PFSK-1 (cell line): ENCODE measurements around the gene TOB2.

Experiments used
- FOXP2 ChIP-seq: optimal IDR thresholded peaks from 2 replicates; pipeline ENCODE3; 2011; ENCODE audit warnings: borderline replicate concordance, control low read depth, inconsistent platforms; ENCODE audit not compliant: insufficient read depth; ENCODE audit errors: extremely low read length, extremely low read depth
- POLR2AphosphoS5 ChIP-seq: IDR thresholded peaks from 2 replicates; pipeline ENCODE4 v1.6.1; 2012; ENCODE audit warnings: low read depth, mild to moderate bottlenecking, control low read depth, low read length, moderate library complexity
- SIN3A ChIP-seq: IDR thresholded peaks from 2 replicates; pipeline ENCODE4 v1.6.1; 2012; ENCODE audit warnings: mild to moderate bottlenecking, low read length, moderate library complexity, borderline replicate concordance; ENCODE audit not compliant: insufficient read depth
- TAF1 ChIP-seq: IDR thresholded peaks from 2 replicates; pipeline ENCODE4 v1.6.1; 2012; ENCODE audit warnings: low read length, control low read depth, borderline replicate concordance; ENCODE audit not compliant: insufficient read depth
- TF ChIP-seq, protein P1 (sequence below), 2 experiments: IDR thresholded peaks; 2 replicates each; pipeline versions ENCODE4 v1.6.1 to v1.8.0; 2011 to 2012; ENCODE audit warnings: low read depth in 2 of 2, low read length in 2 of 2, control low read depth in 1 of 2, inconsistent platforms in 1 of 2, mild to moderate bottlenecking in 1 of 2, moderate library complexity in 1 of 2; ENCODE audit not compliant: insufficient read depth in 1 of 2

TOB2 gene

DNA sequence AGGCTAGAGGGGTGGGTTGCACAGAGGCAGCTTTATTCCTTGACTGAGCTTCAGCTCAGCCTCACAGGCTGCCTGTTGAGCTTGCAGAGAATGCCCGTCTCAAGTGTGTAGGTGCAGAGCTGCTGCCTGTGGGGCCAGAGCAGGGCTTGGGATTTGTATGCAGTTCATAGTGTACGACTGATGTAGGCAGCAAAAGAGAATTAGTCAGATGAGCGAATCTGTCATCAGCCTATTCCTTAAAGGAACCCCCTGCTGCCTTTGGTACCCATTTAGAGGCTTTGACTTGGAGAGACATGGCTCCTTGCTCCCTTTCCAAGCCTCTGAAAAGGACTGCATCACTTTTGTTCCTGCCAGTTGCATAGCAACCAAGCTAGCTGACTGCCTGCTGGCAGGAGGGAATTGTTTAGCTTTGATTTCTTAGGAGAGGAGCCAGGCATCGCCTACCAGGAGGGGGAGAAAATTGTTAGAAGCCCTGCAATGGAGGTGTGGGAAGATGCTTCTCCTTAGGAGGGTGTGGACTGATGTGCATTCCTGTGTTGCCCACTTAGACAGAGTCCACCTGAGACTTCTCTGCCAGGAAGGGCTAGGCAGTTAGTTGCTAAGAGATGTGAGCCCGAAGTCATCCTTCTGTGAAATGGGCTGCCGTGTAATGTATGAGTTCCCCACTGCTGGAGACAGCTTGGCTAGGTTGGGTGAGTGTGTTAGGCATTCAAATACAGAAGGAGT, 33.2 kb upstream of the TOB2 start:
- TF ChIP-seq SIN3A: no peak
- TF ChIP-seq TAF1: no peak
- TF ChIP-seq, protein P1, sequence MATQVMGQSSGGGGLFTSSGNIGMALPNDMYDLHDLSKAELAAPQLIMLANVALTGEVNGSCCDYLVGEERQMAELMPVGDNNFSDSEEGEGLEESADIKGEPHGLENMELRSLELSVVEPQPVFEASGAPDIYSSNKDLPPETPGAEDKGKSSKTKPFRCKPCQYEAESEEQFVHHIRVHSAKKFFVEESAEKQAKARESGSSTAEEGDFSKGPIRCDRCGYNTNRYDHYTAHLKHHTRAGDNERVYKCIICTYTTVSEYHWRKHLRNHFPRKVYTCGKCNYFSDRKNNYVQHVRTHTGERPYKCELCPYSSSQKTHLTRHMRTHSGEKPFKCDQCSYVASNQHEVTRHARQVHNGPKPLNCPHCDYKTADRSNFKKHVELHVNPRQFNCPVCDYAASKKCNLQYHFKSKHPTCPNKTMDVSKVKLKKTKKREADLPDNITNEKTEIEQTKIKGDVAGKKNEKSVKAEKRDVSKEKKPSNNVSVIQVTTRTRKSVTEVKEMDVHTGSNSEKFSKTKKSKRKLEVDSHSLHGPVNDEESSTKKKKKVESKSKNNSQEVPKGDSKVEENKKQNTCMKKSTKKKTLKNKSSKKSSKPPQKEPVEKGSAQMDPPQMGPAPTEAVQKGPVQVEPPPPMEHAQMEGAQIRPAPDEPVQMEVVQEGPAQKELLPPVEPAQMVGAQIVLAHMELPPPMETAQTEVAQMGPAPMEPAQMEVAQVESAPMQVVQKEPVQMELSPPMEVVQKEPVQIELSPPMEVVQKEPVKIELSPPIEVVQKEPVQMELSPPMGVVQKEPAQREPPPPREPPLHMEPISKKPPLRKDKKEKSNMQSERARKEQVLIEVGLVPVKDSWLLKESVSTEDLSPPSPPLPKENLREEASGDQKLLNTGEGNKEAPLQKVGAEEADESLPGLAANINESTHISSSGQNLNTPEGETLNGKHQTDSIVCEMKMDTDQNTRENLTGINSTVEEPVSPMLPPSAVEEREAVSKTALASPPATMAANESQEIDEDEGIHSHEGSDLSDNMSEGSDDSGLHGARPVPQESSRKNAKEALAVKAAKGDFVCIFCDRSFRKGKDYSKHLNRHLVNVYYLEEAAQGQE (IDR thresholded peaks at IDR 0.05; ENCODE audit: insufficient read depth in 1 of 2, low read depth in 2 of 2, low read length in 2 of 2): no peak
- no peak for TF ChIP-seq POLR2AphosphoS5
- no peak for TF ChIP-seq FOXP2

DNA sequence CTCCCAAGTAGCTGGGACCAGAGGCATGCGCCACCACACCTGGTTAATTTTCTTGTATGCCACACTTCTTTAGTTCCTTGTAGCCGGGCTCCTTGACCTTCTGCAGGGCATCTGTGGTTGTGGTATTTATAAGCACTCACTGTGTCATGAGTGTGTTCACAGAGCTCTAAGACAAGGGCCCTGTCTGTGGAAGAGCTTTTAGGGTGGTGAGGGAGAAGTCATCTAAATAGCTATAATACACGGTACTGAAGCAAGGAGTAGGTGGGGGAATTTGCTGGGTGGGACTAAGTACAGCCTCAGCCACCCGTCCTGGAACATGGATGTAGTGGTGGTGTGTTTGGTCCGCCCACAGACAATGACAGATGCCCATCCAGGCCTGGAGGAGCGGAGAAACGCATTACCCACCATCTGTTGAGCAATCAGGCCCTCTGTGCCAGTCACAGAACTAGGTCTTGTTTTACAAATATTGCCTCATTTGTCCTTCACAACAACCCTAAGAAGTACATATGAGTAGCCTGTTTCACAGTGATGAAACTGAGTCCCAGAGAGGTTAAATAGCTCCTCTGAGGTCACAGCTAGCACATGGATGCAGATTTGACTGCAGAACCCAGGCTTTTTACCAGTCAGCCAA, 32.4 kb upstream of the TOB2 start:
- TF ChIP-seq, protein P1 (IDR thresholded peaks at IDR 0.05; ENCODE audit: insufficient read depth in 1 of 2, low read depth in 2 of 2, low read length in 2 of 2): no peak
- TF ChIP-seq FOXP2 (no peak), TAF1 (no peak), SIN3A (no peak), POLR2AphosphoS5 (no peak)

DNA sequence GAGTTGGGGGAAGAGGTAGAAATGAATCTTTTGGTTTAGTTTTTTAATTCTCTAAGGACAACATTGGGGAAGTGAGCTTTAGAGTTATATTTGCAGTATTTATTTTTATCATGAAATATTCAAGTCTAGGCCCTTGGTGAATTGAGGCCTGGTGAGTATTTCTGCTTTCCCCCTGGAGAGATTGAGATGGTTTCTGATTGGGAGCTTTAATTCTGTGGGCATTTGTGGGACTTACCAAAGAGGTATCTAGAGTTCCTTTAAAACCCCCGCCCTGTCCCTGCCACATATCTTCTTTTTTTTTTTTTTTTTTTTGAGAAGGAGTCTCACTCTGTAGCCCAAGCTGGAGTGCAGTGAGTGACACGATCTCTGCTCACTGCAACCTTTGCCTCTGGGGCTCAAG, 31.9 kb upstream of the TOB2 start:
- no peak for TF ChIP-seq SIN3A
- TF ChIP-seq FOXP2: no peak
- TF ChIP-seq POLR2AphosphoS5: no peak
- TF ChIP-seq, protein P1 (IDR thresholded peaks at IDR 0.05; ENCODE audit: insufficient read depth in 1 of 2, low read depth in 2 of 2, low read length in 2 of 2): no peak
- no peak for TF ChIP-seq TAF1

DNA sequence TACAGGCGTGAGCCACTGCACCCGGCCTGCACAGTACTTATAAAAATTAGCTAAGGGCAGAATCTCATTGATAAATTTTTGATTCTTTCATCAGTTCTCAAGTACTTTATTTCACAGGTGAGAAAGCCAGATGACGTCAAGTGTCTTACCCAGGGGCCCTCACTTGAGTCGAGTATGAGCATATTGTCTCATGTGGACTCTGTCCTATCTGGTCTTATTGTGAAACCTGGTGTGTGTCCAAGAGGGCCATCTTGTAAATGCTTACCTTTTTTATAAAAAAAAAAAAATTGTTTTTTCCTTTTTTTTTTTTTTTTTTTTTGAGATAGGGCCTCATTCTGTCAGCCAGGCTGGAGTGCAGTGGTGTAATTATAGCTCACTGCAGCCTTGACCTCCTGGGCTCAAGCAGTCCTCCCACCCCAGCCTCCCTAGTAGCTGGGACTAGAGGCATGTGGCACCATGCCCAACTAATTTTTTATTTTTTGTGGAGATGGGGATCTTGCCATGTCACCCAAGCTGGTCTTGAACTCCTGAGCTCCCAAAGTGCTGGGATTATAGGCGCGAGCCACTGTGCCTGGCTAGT, 28.4 kb upstream of the TOB2 start:
- TF ChIP-seq FOXP2 (no peak), TAF1 (no peak), POLR2AphosphoS5 (no peak), SIN3A (no peak)
- TF ChIP-seq, protein P1 (IDR thresholded peaks at IDR 0.05; ENCODE audit: insufficient read depth in 1 of 2, low read depth in 2 of 2, low read length in 2 of 2): no peak
